ENCODE results near the gene ADAMTS1.

DNA sequence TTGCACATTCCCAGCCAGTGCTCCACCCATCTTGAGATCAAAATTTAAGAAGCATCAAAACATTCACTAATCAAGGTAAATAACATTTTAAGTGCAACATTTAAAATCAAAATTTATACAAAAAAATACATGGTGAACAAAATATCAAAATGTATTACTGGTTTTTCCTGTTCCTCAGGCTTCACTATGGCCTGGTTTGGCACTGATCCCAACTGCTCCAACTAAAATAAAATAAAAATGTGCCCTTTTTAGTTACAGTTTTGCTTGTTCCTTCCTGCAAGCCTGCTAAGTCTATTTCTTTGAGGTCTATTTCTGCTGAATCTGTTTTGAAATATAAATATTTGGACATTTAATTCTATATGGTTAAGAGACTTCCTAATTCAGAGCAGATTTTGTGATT lies 54.9 kb downstream of the ADAMTS1 start:
- TF ChIP-seq CTCF (IDR thresholded peaks at IDR 0.05): no peak
- TF ChIP-seq POLR2AphosphoS5 (IDR thresholded peaks at IDR 0.05): no peak
- TF ChIP-seq POLR2A (IDR thresholded peaks at IDR 0.05): no peak
- no peak for TF ChIP-seq EP300 (IDR thresholded peaks at IDR 0.05)

Measured in suprapubic skin (tissue), 4 donors.